ENCODE data around the gene ATAD2B.
"Not testable (repeated sequence)": the region's sequence is repeated elsewhere in the genome, so short reads cannot be mapped to it uniquely, and the experiment has no call there.

Gene ATAD2B

DNA sequence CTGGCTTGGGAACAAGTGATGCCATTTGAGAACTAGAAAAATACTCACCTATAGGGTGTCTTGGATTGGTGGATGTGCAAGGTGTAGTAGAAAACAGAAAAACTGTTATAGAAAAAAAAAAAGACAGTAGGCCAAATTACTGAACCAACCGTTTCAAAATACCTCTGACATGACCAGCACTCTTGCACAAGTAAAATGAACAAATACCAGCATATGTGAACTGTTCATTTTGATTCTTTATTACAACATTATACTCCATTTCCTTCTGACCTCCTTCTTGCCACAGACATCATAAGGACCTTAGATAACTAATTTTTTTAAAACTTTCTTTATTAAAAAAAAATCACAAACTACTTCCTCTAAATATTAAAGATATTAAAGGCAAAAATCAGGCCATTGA is 125.5 kb downstream of the ATAD2B start:
- no peak for DNase-seq (ENCODE audit: insufficient read length, low spot score)
- no peak for FAIRE-seq

- FAIRE-seq (no peak), DNase-seq (ENCODE audit: insufficient read length, low spot score) (no peak)
Observed at GRCh38 chr2:23794234-23794633, 132.7 kb downstream of the ATAD2B start.

DNA sequence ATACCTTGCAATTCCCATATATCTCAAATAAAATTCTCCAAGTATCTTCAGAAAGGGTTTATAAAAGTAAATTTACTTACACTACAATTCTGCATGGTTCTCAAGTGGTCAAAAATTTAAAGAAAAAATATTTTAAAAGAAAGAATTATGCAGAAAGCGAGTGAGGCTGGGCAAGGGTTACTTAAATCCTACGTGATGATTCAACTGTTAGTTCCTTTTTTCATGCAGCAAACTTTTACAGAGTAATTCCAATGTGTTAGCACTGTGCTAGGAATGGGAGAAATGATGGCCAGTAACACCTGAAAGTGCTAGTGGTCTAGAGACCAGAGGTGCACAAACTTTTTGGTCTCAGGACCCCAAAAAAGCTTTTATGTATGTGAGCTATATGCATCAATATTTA is 133.4 kb downstream of the ATAD2B start:
- no peak for FAIRE-seq
- no peak for DNase-seq (ENCODE audit: insufficient read length, low spot score)

GRCh38 chr2:23791030-23791429 is 135.9 kb downstream of the ATAD2B start:
- FAIRE-seq (no peak), DNase-seq (ENCODE audit: insufficient read length, low spot score) (no peak)

GRCh38 chr2:23789012-23789411 is 137.9 kb downstream of the ATAD2B start:
- no peak for FAIRE-seq
- DNase-seq (ENCODE audit: insufficient read length, low spot score), result no peak

DNA sequence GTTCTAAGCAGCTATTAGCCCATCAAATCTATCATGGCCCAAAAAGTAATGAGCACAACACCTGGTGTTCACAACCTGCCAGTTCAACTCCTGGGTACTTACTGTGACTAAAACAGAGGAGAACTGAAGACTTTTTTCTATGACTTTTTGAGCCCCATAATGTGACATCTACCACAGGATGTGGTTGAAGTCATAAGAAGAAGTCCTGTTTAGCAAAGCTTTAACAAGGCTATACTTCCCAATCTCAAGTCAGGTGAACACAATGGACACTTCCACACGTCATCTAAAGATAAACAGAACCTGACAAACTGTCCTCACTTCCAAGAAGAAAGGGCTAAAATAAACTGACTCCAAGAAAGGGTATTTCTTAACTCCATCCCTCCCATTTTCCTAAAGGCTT is 138.8 kb downstream of the ATAD2B start:
- DNase-seq (ENCODE audit: insufficient read length, low spot score) (peak; percentile 2), FAIRE-seq (peak; percentile 84)

DNA sequence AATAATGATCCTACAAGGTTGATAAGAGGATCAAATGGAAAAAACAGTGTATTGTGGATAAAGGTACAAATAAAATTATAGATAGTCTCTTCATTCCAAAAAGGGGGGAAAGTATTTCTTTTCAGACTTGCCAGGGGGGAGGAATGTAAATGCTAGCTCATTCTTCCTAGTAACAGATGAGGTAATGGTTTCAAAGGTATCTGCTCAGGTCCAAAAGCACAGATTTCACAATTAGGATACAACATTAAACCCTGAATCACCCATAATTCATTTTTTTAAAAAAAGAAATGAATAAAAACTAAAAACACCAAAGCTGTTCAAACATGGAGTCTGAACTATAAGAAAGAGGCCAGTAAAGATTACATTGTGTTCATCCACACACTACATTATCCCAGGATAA is 142.0 kb downstream of the ATAD2B start:
- FAIRE-seq (no peak), DNase-seq (ENCODE audit: insufficient read length, low spot score) (no peak)

- DNase-seq (ENCODE audit: insufficient read length, low spot score), result no peak
Observed at GRCh38 chr2:23782646-23783045, 144.3 kb downstream of the ATAD2B start.

DNA sequence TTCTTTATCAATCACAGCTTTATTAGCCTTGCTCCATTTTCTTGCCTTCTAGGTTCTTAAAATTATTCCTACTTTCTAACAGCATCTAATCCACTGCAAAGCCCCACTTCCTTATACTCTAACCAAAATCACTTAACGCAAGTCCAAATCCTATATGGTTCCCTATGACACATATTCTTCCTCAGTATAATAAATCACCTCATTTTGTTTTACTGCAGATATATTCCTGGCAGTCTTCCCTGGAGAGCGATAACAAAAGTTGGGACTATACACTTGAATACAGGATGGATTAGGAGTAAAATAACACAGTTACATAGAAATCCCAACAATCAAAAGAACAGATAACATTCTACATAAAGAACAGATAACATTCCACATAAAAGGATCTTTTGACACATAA is 144.8 kb downstream of the ATAD2B start:
- FAIRE-seq (no peak), DNase-seq (ENCODE audit: insufficient read length, low spot score) (no peak)

More at GRCh38 chr2:23782646-23783045, 144.3 kb downstream of the ATAD2B start:
- FAIRE-seq, result no peak

DNA sequence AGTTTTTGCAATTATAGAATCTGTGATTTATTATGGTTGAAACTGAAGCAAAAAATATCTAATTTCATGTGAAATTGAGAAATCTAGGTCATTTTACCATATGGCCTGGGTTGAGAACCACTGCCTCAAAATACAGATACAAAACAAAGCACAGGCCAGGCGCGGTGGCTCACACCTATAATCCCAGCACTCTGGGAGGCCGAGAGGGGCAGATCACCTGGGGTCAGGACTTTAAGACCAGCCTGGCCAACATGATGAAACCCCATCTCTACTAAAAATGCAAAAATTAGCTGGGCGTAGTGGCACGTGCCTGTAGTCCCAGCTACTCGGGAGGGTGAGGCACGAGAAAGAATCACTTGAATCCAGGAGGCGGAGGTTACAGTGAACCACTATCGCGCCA is 146.5 kb downstream of the ATAD2B start:
- FAIRE-seq; DNase-seq (ENCODE audit: insufficient read length, low spot score): not testable (repeated sequence)

DNA sequence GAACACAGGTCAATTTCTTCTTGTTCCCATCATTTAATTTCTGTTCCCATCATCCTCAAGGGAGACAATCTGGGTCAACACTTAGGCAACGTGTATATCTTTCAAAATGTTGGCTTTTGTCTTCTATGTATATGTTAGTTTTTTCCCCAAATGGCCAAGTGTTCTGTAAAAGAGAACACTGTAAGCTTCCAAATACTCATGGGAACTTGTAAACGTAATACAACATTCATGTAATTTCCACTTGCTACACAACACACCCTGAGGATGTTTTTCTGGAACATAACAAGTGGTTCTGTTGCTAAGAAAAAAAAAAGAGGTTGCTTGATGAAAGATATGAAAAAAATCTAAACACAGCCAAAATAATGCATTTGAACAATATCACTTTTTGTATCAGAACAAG is 149.1 kb downstream of the ATAD2B start:
- DNase-seq (ENCODE audit: insufficient read length, low spot score) (no peak), FAIRE-seq (no peak)

GRCh38 chr2:23776021-23776420 is 150.9 kb downstream of the ATAD2B start:
- no peak for DNase-seq (ENCODE audit: insufficient read length, low spot score)
- FAIRE-seq, result no peak

DNA sequence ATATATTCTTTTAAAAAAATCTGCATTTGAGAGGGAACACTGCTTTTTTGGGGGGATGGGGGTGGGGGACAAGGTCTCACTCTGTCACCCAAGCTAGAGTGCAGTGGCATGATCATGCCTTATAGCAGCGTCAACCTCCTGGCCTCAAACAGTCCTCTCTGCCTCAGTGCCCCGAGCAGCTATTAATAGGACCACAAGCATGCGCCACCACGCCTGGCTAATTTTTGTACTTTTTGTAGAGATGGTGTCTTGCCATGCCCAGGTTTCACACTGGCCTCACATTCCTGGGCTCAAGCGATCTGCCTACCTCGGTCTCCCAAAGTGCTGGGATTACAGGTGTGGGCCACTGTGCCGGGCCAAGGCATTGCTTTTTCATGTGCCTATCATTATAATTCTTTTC is 154.2 kb downstream of the ATAD2B start:
- DNase-seq (ENCODE audit: insufficient read length, low spot score) (no peak), FAIRE-seq (no peak)

DNA sequence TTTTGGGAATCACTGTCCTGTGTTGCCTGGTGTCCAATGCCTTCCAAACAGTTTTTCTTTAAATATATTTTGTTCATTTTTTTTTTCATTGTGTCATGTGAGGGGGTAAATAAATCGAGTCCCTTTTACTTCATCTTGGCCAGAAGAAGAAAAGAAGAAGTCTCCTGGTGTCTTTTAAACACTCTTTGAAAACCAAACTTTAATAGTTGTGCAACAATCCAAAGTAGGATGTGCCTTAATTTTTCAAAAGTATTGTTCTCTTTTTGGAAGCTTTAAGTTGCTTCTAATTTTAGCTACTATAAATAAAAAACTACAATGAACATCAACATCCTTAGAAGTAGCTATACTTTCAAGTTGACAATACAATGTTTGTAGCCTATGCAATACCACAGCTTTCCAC is 154.9 kb downstream of the ATAD2B start:
- FAIRE-seq (no peak), DNase-seq (ENCODE audit: insufficient read length, low spot score) (no peak)

DNA sequence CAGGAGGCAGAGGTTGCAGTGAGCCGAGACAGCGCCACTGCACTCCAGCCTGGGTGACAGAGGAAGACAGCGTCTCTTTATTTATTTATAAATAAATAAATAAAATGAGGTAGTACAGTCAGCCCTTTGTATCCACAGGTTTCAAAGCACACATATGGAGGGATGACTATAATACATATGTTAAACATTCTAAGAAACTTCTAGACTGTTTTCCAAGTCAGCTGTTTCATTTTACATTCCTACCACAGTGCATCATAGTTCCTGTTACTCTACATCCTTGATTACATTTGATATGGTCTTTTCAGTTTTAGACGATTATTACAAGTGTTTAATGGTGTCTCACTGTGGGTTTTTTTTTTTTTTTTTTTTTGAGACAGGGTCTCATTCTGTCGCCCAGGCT is 157.6 kb downstream of the ATAD2B start:
- DNase-seq (ENCODE audit: insufficient read length, low spot score), result no peak
- no peak for FAIRE-seq

- FAIRE-seq (no peak), DNase-seq (ENCODE audit: insufficient read length, low spot score) (no peak)
Observed at GRCh38 chr2:23767876-23768621, 158.9 kb downstream of the ATAD2B start.

GRCh38 chr2:23762141-23762540 is 164.8 kb downstream of the ATAD2B start:
- FAIRE-seq, result no peak
- no peak for DNase-seq (ENCODE audit: insufficient read length, low spot score)

DNA sequence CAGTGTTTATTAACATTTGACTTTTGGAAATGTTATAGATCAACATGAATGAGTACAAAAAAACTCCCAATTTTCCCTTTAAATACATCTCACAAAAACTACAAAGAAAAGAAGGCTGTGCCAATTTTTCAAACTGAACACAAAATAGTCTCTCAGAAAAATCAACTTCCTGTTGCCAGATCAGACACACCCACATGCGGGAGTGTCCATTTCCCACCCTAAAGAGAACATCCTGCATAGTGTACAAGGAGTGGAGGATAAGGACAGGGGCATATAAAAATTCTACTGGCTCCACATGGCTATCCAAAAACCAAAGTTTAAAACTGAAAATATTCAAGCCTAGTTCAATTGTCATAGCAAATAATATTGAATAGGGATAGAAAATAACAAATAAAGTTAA is 165.3 kb downstream of the ATAD2B start:
- no peak for DNase-seq (ENCODE audit: insufficient read length, low spot score)
- no peak for FAIRE-seq

DNA sequence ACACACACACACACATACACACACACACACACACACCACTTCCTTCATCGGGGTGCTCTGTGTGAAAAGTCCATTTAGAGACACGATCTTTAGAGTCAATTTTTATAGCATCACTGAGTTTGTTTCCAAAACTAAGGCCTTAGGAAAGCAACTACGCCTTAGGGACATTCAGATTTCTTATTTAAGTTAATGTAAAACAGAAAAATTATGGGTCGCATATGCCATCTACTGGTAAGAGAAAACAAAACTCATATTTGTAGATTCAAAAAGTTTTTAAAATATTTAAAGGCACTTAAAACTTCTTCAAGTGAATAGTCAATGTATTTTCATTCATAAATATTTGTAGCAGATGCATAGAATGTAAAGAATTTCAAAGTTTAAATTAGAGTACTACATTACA is 166.2 kb downstream of the ATAD2B start:
- no peak for DNase-seq (ENCODE audit: insufficient read length, low spot score)
- FAIRE-seq, result no peak

DNA sequence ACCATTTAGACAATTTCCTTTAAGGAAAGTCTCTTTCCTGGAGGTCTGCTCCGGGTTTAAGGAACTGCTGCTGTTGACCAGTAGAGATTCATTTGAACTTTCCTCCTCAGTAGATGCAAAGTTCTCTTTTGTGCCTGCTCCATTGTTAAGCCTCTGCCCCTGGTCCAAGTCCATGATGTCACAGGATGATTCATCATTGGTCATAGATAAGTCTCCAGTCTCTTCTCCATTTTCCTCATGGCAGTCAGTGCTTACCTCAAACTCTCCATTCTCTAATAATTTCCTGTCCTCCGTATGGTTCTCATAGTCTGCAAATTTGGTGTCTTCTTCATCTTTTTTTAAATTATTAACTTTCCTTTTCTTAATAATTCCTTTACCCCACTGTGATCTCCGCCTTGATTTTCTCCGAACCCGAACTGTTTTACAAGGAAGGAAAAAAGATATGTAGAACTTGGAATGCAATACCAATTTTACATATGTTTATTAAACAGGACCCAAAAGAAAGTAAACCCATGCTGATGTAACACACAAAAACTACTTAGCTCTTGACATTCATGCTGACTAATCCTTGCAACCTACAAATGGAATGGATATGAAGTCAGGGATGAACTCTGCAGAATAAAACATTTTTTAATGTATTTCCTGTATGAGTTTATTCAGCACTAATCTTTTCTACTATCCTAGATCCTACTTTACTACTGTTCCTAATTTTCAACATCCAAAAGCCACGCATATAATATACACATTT is 169.1 kb downstream of the ATAD2B start:
- DNase-seq (ENCODE audit: insufficient read length, low spot score) (no peak), FAIRE-seq (no peak)

DNA sequence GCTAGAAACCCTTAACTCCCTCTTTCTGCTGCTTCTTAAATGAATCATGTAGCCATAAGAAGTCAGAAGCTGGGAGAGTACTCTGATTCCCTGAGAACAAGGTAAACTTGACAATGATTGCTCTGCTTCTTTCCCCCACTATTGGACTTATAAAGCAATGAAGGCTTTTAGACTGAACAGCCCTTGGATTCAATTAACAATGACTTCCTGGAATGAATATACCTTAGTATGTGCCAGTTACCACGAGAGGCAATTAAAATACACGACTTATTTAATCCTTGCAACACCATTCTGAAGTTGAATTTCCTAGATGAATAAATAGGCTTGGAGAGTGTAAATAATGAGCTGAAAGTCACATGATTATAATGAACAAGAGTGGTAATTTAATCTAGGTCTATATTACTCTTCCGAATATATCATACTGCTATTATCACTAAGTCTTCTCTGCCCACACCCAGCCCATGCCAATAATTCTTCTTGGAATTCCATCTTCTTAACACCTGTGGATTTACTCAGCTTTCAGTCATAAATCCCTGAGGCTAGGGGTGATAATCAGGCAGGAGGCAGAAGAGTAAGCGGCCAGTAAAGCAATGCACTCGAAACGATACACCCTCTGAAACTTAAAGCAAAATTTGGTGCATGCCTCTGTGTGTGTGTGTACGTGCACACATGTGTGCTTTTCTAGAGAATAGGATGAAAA is 170.2 kb downstream of the ATAD2B start:
- DNase-seq (ENCODE audit: insufficient read length, low spot score) (no peak), FAIRE-seq (no peak)

DNA sequence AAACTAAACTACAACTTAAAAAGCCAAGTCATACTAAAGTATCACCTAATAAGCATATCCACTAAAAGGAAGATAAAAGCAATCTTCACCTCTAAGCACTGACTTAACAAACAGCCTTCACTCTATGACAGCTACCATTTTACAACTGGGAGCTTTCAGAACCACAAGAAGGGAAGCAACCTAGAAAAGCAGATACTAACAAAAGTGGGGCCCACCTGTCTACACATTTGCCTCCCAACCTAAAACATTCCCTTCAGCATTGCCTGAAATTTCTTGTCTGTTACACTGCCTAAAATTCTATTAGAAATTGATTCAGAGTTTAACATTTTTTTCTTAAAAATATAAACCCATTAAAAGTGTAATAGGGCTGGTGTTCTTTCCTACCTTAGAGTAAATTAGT is 172.0 kb downstream of the ATAD2B start:
- FAIRE-seq, result no peak
- no peak for DNase-seq (ENCODE audit: insufficient read length, low spot score)

Data from GM19239 (cell line).